ENCODE measurements around the gene HECW1. TPM values are rescaled to one million over a fixed set of nuclear protein-coding genes. Genes with fewer than 3 reads are reported as not detected.

HECW1 gene
- total RNA-seq, 4 donors from 2014 or later, result 0.06 to 0.99 (median 0.27) TPM

GRCh38 chr7:43306404-43306803, 194.0 kb downstream of the HECW1 start:
- Histone ChIP-seq H3K27me3 (peaks cover 0 to 13% (median 0%) of the 10 kb centered on the region in 4 donors), H3K36me3 (no peaks in the 10 kb centered on the region), H3K4me1 (no peaks in the 10 kb centered on the region), H3K4me3 (no peak overlapping the region), H3K9me3 (no peaks in the 10 kb centered on the region), H3K27ac (replicated peaks in 1 of 4) (no peak overlapping the region)
- no peak for DNase-seq (ENCODE audit: extremely low spot score)
- intact Hi-C loops (cut with DNase I), result no loop called here
- TF ChIP-seq POLR2AphosphoS5 (IDR thresholded peaks at IDR 0.05), result no peak
- no peak for TF ChIP-seq CTCF (IDR thresholded peaks at IDR 0.05)
- TF ChIP-seq POLR2A (IDR thresholded peaks at IDR 0.05; ENCODE audit: low read depth), result no peak
- WGBS, result 89% methylated on average over 5 of the region's 5 CpGs

GRCh38 chr7:43307522-43307921, 195.1 kb downstream of the HECW1 start:
- no peaks in the 10 kb centered on the region for H3K36me3 ChIP-seq
- H3K27ac ChIP-seq (replicated peaks in 1 of 4), result no peak overlapping the region
- intact Hi-C loops (cut with DNase I), result no loop called here
- H3K4me1 ChIP-seq, result no peaks in the 10 kb centered on the region
- DNase-seq (ENCODE audit: extremely low spot score), result no peak
- whole genome bisulfite sequencing, result 72% methylated on average over 1 of the region's 1 CpG
- TF ChIP-seq POLR2A (IDR thresholded peaks at IDR 0.05; ENCODE audit: low read depth), result no peak
- no peak for TF ChIP-seq CTCF (IDR thresholded peaks at IDR 0.05)
- TF ChIP-seq POLR2AphosphoS5 (IDR thresholded peaks at IDR 0.05), result no peak
- TF ChIP-seq EP300 (IDR thresholded peaks at IDR 0.05), result no peak
- peaks cover 0 to 7% (median 0%) of the 10 kb centered on the region in 4 donors for H3K27me3 ChIP-seq
- H3K9me3 ChIP-seq, result no peaks in the 10 kb centered on the region
- no peak overlapping the region for H3K4me3 ChIP-seq

GRCh38 chr7:43308913-43309705, 196.7 kb downstream of the HECW1 start:
- 83% methylated on average over 8 of the region's 8 CpGs for WGBS

GRCh38 chr7:43309706-43310022, 197.2 kb downstream of the HECW1 start:
- 68% methylated on average over 2 of the region's 2 CpGs for WGBS
- Histone ChIP-seq H3K27ac (replicated peaks in 1 of 4) (no peak overlapping the region), H3K27me3 (peaks cover 0 to 2% (median 0%) of the 10 kb centered on the region in 4 donors), H3K4me1 (no peaks in the 10 kb centered on the region), H3K4me3 (no peak overlapping the region), H3K36me3 (no peaks in the 10 kb centered on the region), H3K9me3 (no peaks in the 10 kb centered on the region)
- intact Hi-C loops (cut with DNase I), result no loop called here
- TF ChIP-seq CTCF (IDR thresholded peaks at IDR 0.05) (no peak), EP300 (IDR thresholded peaks at IDR 0.05) (no peak), POLR2A (IDR thresholded peaks at IDR 0.05; ENCODE audit: low read depth) (no peak), POLR2AphosphoS5 (IDR thresholded peaks at IDR 0.05) (no peak)
- no peak for DNase-seq (ENCODE audit: extremely low spot score)

More at GRCh38 chr7:43308913-43309705, 196.7 kb downstream of the HECW1 start:
- Histone ChIP-seq H3K4me1 (no peaks in the 10 kb centered on the region), H3K36me3 (no peaks in the 10 kb centered on the region), H3K27ac (replicated peaks in 1 of 4) (no peak overlapping the region), H3K9me3 (no peaks in the 10 kb centered on the region), H3K27me3 (peaks cover 0 to 6% (median 0%) of the 10 kb centered on the region in 4 donors), H3K4me3 (no peak overlapping the region)
- intact Hi-C loops (cut with DNase I), result no loop called here
- DNase-seq (ENCODE audit: extremely low spot score), result no peak
- TF ChIP-seq CTCF (IDR thresholded peaks at IDR 0.05), result no peak
- no peak for TF ChIP-seq POLR2A (IDR thresholded peaks at IDR 0.05; ENCODE audit: low read depth)
- TF ChIP-seq POLR2AphosphoS5 (IDR thresholded peaks at IDR 0.05), result no peak
- TF ChIP-seq EP300 (IDR thresholded peaks at IDR 0.05), result no peak

- TF ChIP-seq EP300 (IDR thresholded peaks at IDR 0.05), result no peak
- TF ChIP-seq POLR2A (IDR thresholded peaks at IDR 0.05; ENCODE audit: low read depth), result no peak
- no peak for TF ChIP-seq CTCF (IDR thresholded peaks at IDR 0.05)
- no peak for TF ChIP-seq POLR2AphosphoS5 (IDR thresholded peaks at IDR 0.05)
- intact Hi-C loops (cut with DNase I), result no loop called here
- no peak overlapping the region for H3K27ac ChIP-seq (replicated peaks in 1 of 4)
- H3K36me3 ChIP-seq, result no peaks in the 10 kb centered on the region
- no peaks in the 10 kb centered on the region for H3K9me3 ChIP-seq
- no peaks in the 10 kb centered on the region for H3K27me3 ChIP-seq
- no peaks in the 10 kb centered on the region for H3K4me1 ChIP-seq
- WGBS, result 80% methylated on average over 5 of the region's 5 CpGs
- no peak overlapping the region for H3K4me3 ChIP-seq
- DNase-seq (ENCODE audit: extremely low spot score), result no peak
Measured at GRCh38 chr7:43311052-43311451, 198.6 kb downstream of the HECW1 start.

All from esophagus muscularis mucosa (tissue), 4 donors.